Uterus (tissue), 2 donors: ENCODE results near the gene CMTM7.

Experiments
- CTCF ChIP-seq, 4 experiments: fragments of 200-600 bp in 2 of 4; fragments of 450-650 bp in 2 of 4; sonication (generic) in 2 of 4; IDR thresholded peaks; one replicate each; pipeline ENCODE4 v1.5.1; 2016 to 2019; ENCODE audit warnings: antibody characterized with exemption in 4 of 4, mild to moderate bottlenecking in 2 of 4, moderate library complexity in 1 of 4
- POLR2A ChIP-seq, 2 donors: fragments of 450-650 bp; IDR thresholded peaks; one replicate each; pipeline ENCODE4 v1.6.1; 2016; ENCODE audit warnings: antibody characterized with exemption in 2 of 2, mild to moderate bottlenecking in 1 of 2, moderate library complexity in 1 of 2

GRCh38 chr3:32487781-32488473 lies 96.3 kb downstream of the CMTM7 start:
- TF ChIP-seq CTCF (IDR thresholded peaks at IDR 0.05) (no peak), POLR2A (IDR thresholded peaks at IDR 0.05) (no peak)
